Neural progenitor cell (in vitro differentiated cells): Measurements from ENCODE around the gene CHTF18.

Source experiments
- EZH2 ChIP-seq: fragments of 200-600 bp; sonication (generic); IDR thresholded peaks from 2 replicates; pipeline ENCODE4 v1.6.1; 2017; ENCODE audit warnings: antibody characterized with exemption, mild to moderate bottlenecking, moderate library complexity
- TF ChIP-seq, protein P1 (sequence below): fragments of 200-600 bp; sonication (generic); IDR thresholded peaks from 2 replicates; pipeline ENCODE4 v1.5.1; 2017; ENCODE audit warnings: antibody characterized with exemption, mild to moderate bottlenecking

DNA sequence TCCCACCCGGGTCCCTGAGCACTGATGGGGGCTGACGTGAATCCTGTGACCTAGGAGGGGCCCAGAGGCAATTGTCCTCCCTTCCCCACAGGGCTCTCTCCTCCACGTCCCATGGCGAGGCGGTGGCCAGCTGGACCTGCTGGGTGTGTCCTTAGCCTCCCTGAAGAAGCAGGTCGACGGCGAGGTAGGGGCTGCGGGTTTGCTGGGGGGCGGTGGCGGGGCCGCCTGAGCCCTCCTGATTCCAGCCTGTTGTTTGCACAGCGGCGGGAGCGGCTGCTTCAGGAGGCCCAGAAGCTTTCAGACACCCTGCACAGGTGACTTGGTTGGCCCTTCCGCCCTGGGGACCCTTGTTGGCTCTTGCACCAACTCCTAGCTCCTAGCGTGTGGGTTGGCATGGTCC is 1.7 kb downstream of the CHTF18 start:
- TF ChIP-seq, protein P1, sequence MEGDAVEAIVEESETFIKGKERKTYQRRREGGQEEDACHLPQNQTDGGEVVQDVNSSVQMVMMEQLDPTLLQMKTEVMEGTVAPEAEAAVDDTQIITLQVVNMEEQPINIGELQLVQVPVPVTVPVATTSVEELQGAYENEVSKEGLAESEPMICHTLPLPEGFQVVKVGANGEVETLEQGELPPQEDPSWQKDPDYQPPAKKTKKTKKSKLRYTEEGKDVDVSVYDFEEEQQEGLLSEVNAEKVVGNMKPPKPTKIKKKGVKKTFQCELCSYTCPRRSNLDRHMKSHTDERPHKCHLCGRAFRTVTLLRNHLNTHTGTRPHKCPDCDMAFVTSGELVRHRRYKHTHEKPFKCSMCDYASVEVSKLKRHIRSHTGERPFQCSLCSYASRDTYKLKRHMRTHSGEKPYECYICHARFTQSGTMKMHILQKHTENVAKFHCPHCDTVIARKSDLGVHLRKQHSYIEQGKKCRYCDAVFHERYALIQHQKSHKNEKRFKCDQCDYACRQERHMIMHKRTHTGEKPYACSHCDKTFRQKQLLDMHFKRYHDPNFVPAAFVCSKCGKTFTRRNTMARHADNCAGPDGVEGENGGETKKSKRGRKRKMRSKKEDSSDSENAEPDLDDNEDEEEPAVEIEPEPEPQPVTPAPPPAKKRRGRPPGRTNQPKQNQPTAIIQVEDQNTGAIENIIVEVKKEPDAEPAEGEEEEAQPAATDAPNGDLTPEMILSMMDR = no peak
- no peak for TF ChIP-seq EZH2
